Measurements from ENCODE around the gene DYNLT2B.
"Not testable (repeated sequence)": the region's sequence is repeated elsewhere in the genome, so short reads cannot be mapped to it uniquely, and the experiment has no call there.

DYNLT2B gene

GRCh38 chr3:196323691-196324090 is 5.7 kb upstream of the DYNLT2B start:
- no peak for DNase-seq

GRCh38 chr3:196323016-196323415 is 5.0 kb upstream of the DYNLT2B start:
- no peak for DNase-seq

- no peak for DNase-seq
Measured at GRCh38 chr3:196321162-196321561, 3.1 kb upstream of the DYNLT2B start.

DNA sequence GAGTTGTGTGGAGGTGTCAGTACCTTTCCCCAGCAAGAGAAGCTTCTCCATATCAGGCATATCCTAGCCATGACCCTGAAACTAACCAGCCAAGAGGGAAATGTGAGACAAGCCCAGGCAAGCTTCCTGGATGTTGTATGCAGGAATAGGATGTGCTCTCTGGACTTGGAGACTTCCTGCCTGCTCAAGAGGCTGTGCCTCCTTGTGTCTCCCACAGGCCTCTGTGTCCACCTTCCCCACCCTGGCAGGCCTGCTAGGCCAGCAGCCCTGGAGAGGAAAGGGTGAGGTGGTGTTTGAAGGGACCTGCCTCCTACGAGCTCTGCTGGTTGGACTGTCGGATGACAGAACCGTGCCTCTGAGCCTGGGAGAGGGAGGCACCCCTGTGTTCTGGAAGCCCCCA is 2.1 kb upstream of the DYNLT2B start:
- DNase-seq = no peak

- not testable (repeated sequence) for DNase-seq
Measured at GRCh38 chr3:196316799-196317686, 997 bp downstream of the DYNLT2B start.

DNA sequence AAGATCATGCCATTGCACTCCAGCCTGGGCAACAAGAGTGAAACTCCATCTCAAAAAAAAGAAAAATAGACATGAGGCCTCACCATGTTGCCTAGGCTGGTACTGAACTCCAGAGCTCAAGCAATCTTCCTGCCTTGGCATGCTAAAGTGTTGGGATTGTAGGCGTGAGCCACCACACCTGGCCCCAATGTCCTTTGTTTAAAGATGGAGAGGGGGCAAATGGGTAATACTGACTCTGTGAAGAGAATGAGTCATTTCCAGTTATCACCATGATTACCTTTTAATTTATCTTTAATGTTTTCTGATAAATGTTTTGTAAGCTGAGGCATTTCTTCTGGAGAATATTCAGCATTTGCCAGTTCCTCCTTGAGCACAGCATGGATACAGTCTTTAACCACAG is 2.2 kb downstream of the DYNLT2B start:
- no peak for DNase-seq

- no peak for DNase-seq
Measured at GRCh38 chr3:196314597-196314996, 3.4 kb downstream of the DYNLT2B start.

GRCh38 chr3:196314086-196314485 is 4.0 kb downstream of the DYNLT2B start:
- not testable (repeated sequence) for DNase-seq

GRCh38 chr3:196302960-196303359 is 15.1 kb downstream of the DYNLT2B start:
- not testable (repeated sequence) for DNase-seq

DNA sequence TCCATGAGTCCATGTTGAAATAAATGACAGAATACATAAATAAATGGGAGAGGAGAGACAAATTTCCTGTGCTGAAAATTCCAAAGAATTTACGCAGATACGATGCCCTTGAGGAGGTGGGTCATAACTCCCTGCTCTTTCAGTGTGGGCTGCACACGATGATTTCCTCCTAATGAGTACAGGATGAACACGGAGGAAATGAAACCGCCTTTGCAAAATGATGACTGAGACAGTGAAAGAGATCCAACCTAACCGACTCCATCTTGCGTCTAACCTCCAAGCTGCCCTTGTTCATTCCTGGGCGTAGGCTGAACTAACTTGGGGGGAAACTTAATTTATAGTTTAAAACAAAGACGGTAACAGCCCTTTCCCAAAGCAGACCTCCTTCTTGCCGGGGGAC is 15.5 kb downstream of the DYNLT2B start:
- DNase-seq = not testable (repeated sequence)

DNA sequence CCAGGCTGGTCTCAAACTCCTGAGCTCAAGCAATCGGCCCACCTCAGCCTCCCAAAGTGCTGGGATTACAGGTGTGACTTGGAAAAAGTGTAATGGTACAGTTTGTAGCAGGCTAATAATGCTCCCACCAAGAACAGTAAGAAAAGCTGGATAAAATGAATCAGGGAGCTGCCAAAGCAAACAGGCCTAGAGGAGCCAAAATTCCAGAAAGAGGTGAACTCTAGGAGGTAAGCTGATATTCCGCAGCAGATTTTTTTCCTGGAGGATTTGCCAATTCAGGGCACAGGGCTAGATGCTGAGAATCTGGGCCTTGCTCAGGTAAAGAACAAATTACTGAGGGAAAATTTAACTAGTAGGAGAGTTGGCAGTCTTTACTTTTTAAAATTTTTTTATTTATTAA is 19.5 kb downstream of the DYNLT2B start:
- no peak for DNase-seq

DNA sequence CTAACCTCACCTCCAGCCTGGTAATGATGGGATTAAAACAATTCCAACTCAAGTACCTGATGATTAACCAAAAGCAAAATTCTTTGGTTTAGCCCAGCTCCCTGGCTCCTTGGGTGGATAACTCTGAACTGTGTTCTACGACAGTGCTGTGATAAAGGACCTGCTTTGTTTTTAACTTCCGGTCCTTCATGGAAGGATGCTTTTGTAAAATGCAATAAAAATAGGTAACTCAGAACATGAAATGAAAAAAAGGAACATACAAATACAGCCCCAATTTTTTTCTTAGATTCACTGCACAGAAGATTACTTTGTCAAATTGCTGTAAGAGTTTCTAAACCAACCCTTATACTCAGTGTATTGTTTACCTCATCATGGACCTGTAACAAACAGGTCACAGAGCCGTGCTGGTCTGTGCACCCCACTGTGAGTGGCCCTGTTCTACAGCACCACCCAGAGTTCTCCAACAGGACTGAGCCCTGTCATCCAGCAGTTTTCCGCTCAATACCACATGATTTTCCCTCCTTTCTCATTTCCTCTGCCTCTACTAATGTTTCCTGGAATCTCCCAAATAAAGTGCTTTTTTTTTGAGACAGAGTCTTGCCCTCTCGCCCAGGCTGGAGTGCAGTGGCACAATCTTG is 25.6 kb downstream of the DYNLT2B start:
- DNase-seq = no peak

DNA sequence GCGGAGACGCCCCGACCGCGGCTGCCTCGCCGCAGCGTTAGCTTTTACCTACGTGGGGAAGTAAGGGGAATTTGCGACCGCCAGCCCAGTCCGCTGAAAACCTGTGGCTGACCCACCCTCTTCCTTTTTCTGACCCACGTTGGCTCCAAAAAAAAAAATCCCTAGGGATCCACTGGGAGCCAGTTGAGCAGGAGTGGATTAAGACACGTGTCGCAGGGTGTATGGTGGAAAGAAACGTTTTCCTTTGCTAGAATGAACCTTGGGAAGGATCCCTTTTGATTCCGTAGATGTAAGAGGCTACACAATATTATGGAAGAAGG is 29.9 kb downstream of the DYNLT2B start:
- DNase-seq = no peak

- peak; percentile 92 for DNase-seq
Measured at GRCh38 chr3:196287440-196288140, 30.4 kb downstream of the DYNLT2B start, which contains the start of gene PCYT1A. Gene PCYT1A, minus strand, starts transcription at chr3:196287726. Its CDS starts 17,195 bp downstream, at chr3:196270531.

DNA sequence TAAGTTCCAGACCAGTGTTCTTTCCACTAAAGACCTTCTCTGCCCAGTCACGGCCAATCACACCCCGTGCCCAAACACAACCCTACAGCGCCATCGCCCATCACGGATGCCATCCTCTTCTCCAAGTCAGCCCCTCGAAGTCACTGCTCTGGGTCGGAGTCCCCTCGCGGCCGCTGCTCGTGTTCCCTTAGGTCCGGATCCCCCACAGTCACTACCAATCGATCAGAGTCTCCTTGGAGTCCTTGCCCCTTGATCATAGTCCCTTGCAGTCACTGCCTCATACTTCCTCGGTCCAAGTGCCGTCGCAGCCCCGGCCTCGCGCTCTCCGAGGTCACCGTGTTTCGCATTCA is 31.0 kb downstream of the DYNLT2B start:
- peak; percentile 46 for DNase-seq

DNA sequence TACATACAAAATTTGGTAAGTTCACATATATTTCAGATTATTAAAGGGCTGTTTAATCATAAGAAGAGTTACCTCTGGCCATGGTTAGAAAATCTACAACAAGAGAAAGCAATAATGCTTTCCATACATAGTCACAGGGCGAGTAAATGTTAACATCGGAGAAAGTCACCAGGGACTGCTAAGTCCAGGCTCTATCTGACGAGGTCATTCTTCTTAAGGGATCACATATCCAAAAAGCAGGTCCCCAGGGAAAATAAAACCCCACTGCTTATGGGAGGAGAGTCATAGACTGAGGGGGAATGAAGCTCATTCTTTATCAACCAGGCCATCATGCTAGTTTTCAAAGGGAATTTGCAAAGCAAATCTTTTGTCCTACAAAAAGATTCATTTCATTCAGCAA is 33.6 kb downstream of the DYNLT2B start:
- no peak for DNase-seq

DNA sequence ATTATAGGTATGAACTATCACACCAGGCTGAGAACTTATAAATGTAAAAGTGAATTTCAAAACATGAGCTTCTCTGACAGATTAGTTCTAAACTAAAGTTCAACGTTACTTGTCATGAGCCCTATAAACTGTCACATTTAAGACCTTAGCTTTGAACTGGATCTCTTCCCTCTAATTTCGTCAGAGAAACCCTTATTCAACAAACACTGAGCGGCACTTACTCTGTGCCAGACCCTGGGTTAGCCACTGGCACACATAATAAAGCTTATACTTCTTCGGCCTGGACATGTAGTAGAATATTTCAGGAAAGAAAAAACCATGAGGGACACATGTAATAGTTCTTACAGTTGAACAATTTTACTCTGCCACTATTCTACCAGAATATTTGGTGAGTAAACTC is 36.1 kb downstream of the DYNLT2B start:
- DNase-seq = no peak

GRCh38 chr3:196280689-196281440 is 37.2 kb downstream of the DYNLT2B start:
- peak; percentile 75 for DNase-seq

DNA sequence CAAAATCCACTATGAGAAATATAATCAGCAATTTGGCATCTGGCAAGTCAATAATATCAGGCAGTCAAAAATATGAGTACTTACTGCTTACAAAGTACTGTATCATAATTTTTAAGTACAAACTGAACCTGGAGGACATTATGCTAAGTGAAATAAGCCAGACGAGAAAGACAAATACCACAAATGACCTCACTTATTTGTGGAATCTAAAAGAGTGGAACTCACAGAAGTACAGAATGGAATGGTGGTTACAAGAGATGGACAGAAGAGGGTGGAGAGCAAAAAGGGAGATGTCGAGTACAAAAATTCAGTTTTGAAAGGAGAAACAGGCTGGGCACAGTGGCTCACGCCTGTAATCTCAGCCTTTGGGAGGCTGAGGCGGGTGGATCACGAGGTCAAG is 42.9 kb downstream of the DYNLT2B start:
- no peak for DNase-seq

DNA sequence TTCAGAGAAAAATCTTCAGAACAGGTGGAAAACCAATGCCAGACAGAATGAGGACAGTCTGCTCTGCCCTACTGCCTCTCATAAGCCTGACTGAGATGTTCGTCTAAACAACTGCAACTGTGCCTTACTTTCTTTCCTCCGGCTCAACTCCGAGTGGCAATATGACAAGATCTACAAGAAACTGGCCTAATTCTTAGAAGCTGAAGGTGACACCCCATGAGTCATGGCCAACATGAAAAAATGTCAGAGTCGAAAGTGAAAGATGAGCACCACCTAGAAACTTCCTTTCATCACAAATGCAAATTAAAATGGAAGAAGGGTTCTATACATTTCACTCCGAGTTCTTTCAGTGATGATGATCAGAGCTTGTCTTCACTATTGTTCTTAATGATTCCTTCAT is 43.5 kb downstream of the DYNLT2B start:
- DNase-seq = peak; percentile 95

GRCh38 chr3:196273655-196274054 is 44.4 kb downstream of the DYNLT2B start:
- DNase-seq = peak; percentile 32

GRCh38 chr3:196272826-196273225 is 45.2 kb downstream of the DYNLT2B start:
- no peak for DNase-seq

DNA sequence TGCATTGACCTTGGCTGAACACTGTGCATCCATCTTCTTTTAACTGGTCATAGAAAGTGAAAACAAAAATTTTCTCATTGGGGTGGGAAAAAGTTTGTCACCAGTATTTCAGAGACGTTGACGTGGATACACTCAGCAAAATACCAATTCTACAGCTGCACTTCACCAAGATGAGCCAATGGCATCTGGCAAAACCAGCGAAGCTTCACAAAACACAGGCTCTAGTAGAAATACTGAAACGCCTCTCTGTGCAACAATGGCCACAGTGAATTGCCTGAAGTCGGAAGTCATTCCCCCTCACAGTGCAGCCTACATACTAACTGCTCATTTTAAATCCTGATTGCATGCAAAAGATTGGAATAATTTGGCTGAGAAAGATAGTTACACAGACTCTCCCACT is 47.5 kb downstream of the DYNLT2B start:
- DNase-seq = no peak

Measured in activated CD4-positive, alpha-beta T cell treated with anti-CD3 and anti-CD28 coated beads, Interleukin-2, amount 50 U/mL, for 16 hours (primary cell).